GM18502 (cell line): ENCODE measurements around the gene ACP3.

ENCODE experiments used
- ATAC-seq: cut with Tn5 transposase; IDR thresholded peaks from one replicate; pipeline ENCODE4 v1.9.1; 2021; ENCODE audit warnings: mild to moderate bottlenecking; ENCODE audit not compliant: unreplicated experiment, poor library complexity

Gene ACP3

GRCh38 chr3:132399054-132399929 lies 82.1 kb downstream of the ACP3 start:
- peak; percentile 58 for ATAC-seq

GRCh38 chr3:132401255-132401654 lies 84.0 kb downstream of the ACP3 start:
- ATAC-seq = no peak

- no peak for ATAC-seq
Observed at GRCh38 chr3:132404276-132404675, 87.1 kb downstream of the ACP3 start.

GRCh38 chr3:132405188-132405587 lies 88.0 kb downstream of the ACP3 start:
- ATAC-seq = no peak

- ATAC-seq = no peak
Observed at GRCh38 chr3:132405609-132406299, 88.5 kb downstream of the ACP3 start.

GRCh38 chr3:132406587-132406986 lies 89.4 kb downstream of the ACP3 start:
- ATAC-seq = no peak

- ATAC-seq = no peak
Observed at GRCh38 chr3:132407025-132407424, 89.8 kb downstream of the ACP3 start.
